Activated CD4-positive, alpha-beta T cell treated with anti-CD3 and anti-CD28 coated beads for 36 hours (primary cell): Measurements from ENCODE around the gene SYT17. TPM values are rescaled to one million over a fixed set of nuclear protein-coding genes. Genes with fewer than 3 reads are reported as not detected.

Experiments
- ATAC-seq: fragments of 200-7000 bp; cut with Tn5 transposase; one replicate; pipeline ENCODE4 v1.10.0; 2021; ENCODE audit warnings: mild to moderate bottlenecking, moderate library complexity
- CTCF ChIA-PET: fragments of 350-600 bp; sonication (Branson Sonifier 250); formaldehyde crosslinking; loops from one replicate; lab custom pipeline; 2021; ENCODE audit warnings: antibody characterized with exemption; lab: Charles Lee
- POLR2A ChIA-PET: fragments of 350-600 bp; sonication (Branson Sonifier 250); formaldehyde crosslinking; loops from one replicate; lab custom pipeline; 2021; ENCODE audit warnings: antibody characterized with exemption, inconsistent platforms; lab: Charles Lee
- DNase-seq: peaks from one replicate; pipeline ENCODE4 v3.0.0-alpha.2; 2020
- H3K27ac Mint-ChIP-seq: one replicate; pipeline ENCODE4 v1.8.0; 2021; ENCODE audit warnings: mixed read lengths
- H3K27me3 Mint-ChIP-seq: one replicate; pipeline ENCODE4 v1.8.0; 2021; ENCODE audit warnings: mixed read lengths
- H3K36me3 Mint-ChIP-seq: one replicate; pipeline ENCODE4 v1.8.0; 2021; ENCODE audit warnings: low read depth, mixed read lengths
- H3K4me1 Mint-ChIP-seq: one replicate; pipeline ENCODE4 v1.8.0; 2021; ENCODE audit warnings: mixed read lengths
- H3K4me3 Mint-ChIP-seq: one replicate; pipeline ENCODE4 v1.8.0; 2021; ENCODE audit warnings: mild to moderate bottlenecking, moderate library complexity, mixed read lengths
- H3K9me3 Mint-ChIP-seq: one replicate; pipeline ENCODE4 v1.8.0; 2021; ENCODE audit warnings: low read depth, mixed read lengths
- intact Hi-C, 2 experiments: fragments of 100-400 bp; cut with DNase I in 1 of 2; cut with micrococcal nuclease in 1 of 2; formaldehyde crosslinking; loops; one replicate each; pipeline versions ENCODE4 v1.14.2 to v1.15.1; 2022 to 2024; cut with DNase I, micrococcal nuclease
- total RNA-seq, 2 experiments: library from RNA; stranded (reverse); gene quantifications; one replicate each; pipeline ENCODE4 v1.2.3, GENCODE V29; 2021

SYT17 gene
- total RNA-seq, 2 experiments from 2014 or later = not detected

- Mint-ChIP-seq H3K9me3 (no peaks in the 10 kb centered on the region), H3K36me3 (no peaks in the 10 kb centered on the region), H3K4me1 (peaks cover 21% of the 10 kb centered on the region), H3K27ac (peak overlapping the region; percentile 37), H3K27me3 (peaks cover under 1% of the 10 kb centered on the region), H3K4me3 (no peak overlapping the region)
- ChIA-PET POLR2A (interaction anchor here (0.7 kb wide), 1 partner anchor 12 kb away, joined by 4 read pairs; no protein-coding TSS in a partner anchor), CTCF (interaction anchor here (0.7 kb wide), 1 partner anchor 52 kb away, joined by 3 read pairs; no protein-coding TSS in a partner anchor)
- DNase-seq (peak; percentile 12), ATAC-seq (peak; percentile 30)
- intact Hi-C loops = no loop called here
These were observed 36.9 kb upstream of the SYT17 start for GRCh38 chr16:19130852-19131824.

- no peaks in the 10 kb centered on the region for H3K9me3 Mint-ChIP-seq
- POLR2A ChIA-PET = no interaction called here
- no peak overlapping the region for H3K27ac Mint-ChIP-seq
- intact Hi-C loops = no loop called here
- ATAC-seq = no peak
- peaks cover 4% of the 10 kb centered on the region for H3K27me3 Mint-ChIP-seq
- peaks cover 21% of the 10 kb centered on the region for H3K4me1 Mint-ChIP-seq
- DNase-seq = no peak
- H3K4me3 Mint-ChIP-seq = no peak overlapping the region
- CTCF ChIA-PET = no interaction called here
- no peaks in the 10 kb centered on the region for H3K36me3 Mint-ChIP-seq
These were observed 36.2 kb upstream of the SYT17 start for GRCh38 chr16:19131825-19132218.

GRCh38 chr16:19132255-19132654 lies 35.8 kb upstream of the SYT17 start:
- no peak for DNase-seq
- H3K9me3 Mint-ChIP-seq = no peaks in the 10 kb centered on the region
- ChIA-PET CTCF (interaction anchor here (0.6 kb wide), 1 partner anchor 45 kb away, joined by 3 read pairs; no protein-coding TSS in a partner anchor), POLR2A (no interaction called here)
- H3K4me1 Mint-ChIP-seq = peaks cover 18% of the 10 kb centered on the region
- no peaks in the 10 kb centered on the region for H3K36me3 Mint-ChIP-seq
- H3K27ac Mint-ChIP-seq = no peak overlapping the region
- peaks cover 6% of the 10 kb centered on the region for H3K27me3 Mint-ChIP-seq
- ATAC-seq = no peak
- intact Hi-C loops = no loop called here
- no peak overlapping the region for H3K4me3 Mint-ChIP-seq

GRCh38 chr16:19132898-19133297 lies 35.1 kb upstream of the SYT17 start:
- ATAC-seq = no peak
- no peaks in the 10 kb centered on the region for H3K9me3 Mint-ChIP-seq
- ChIA-PET CTCF (interaction anchor here (0.6 kb wide), 1 partner anchor 46 kb away, joined by 3 read pairs; no protein-coding TSS in a partner anchor), POLR2A (no interaction called here)
- intact Hi-C loops = no loop called here
- H3K4me1 Mint-ChIP-seq = peaks cover 12% of the 10 kb centered on the region
- peaks cover 6% of the 10 kb centered on the region for H3K27me3 Mint-ChIP-seq
- H3K36me3 Mint-ChIP-seq = no peaks in the 10 kb centered on the region
- no peak for DNase-seq
- H3K27ac Mint-ChIP-seq = no peak overlapping the region
- H3K4me3 Mint-ChIP-seq = no peak overlapping the region

- ChIA-PET CTCF (no interaction called here), POLR2A (no interaction called here)
- no peak for DNase-seq
- Mint-ChIP-seq H3K9me3 (no peaks in the 10 kb centered on the region), H3K27ac (no peak overlapping the region), H3K4me1 (peaks cover 12% of the 10 kb centered on the region), H3K27me3 (peaks cover 8% of the 10 kb centered on the region), H3K36me3 (no peaks in the 10 kb centered on the region), H3K4me3 (no peak overlapping the region)
- ATAC-seq = no peak
- intact Hi-C loops = no loop called here
These were observed 34.4 kb upstream of the SYT17 start for GRCh38 chr16:19133600-19133999.

- no peaks in the 10 kb centered on the region for H3K9me3 Mint-ChIP-seq
- DNase-seq = no peak
- peaks cover 12% of the 10 kb centered on the region for H3K4me1 Mint-ChIP-seq
- H3K27me3 Mint-ChIP-seq = peaks cover 14% of the 10 kb centered on the region
- H3K27ac Mint-ChIP-seq = no peak overlapping the region
- ChIA-PET CTCF (interaction anchor here (0.6 to 0.9 kb wide), 2 partner anchors 18 to 21 kb away, joined by 3 read pairs; no protein-coding TSS in a partner anchor), POLR2A (no interaction called here)
- intact Hi-C loops = loop anchor here in 1 of 2 experiments (5.0 kb wide), 1 partner anchor 48 kb away; no protein-coding TSS in a partner anchor
- no peaks in the 10 kb centered on the region for H3K36me3 Mint-ChIP-seq
- H3K4me3 Mint-ChIP-seq = no peak overlapping the region
- no peak for ATAC-seq
These were observed 32.7 kb upstream of the SYT17 start for GRCh38 chr16:19135201-19135842.

- H3K4me3 Mint-ChIP-seq = no peak overlapping the region
- DNase-seq (no peak), ATAC-seq (no peak)
- peaks cover 19% of the 10 kb centered on the region for H3K27me3 Mint-ChIP-seq
- H3K27ac Mint-ChIP-seq = no peak overlapping the region
- ChIA-PET POLR2A (no interaction called here), CTCF (interaction anchor here (0.6 to 1.4 kb wide), 4 partner anchors 17 to 43 kb away, joined by 3 to 4 read pairs (median 3); no protein-coding TSS in a partner anchor)
- no peaks in the 10 kb centered on the region for H3K36me3 Mint-ChIP-seq
- intact Hi-C loops = loop anchor here in 1 of 2 experiments (5.0 kb wide), 1 partner anchor 49 kb away; no protein-coding TSS in a partner anchor
- peaks cover 6% of the 10 kb centered on the region for H3K4me1 Mint-ChIP-seq
- H3K9me3 Mint-ChIP-seq = no peaks in the 10 kb centered on the region
These were observed 32.1 kb upstream of the SYT17 start for GRCh38 chr16:19135896-19136438.

GRCh38 chr16:19136549-19137196 lies 31.4 kb upstream of the SYT17 start:
- ChIA-PET CTCF (interaction anchor here (0.6 to 1.4 kb wide), 2 partner anchors 31 to 43 kb away, joined by 3 to 4 read pairs; no protein-coding TSS in a partner anchor), POLR2A (no interaction called here)
- no peaks in the 10 kb centered on the region for H3K9me3 Mint-ChIP-seq
- peaks cover 19% of the 10 kb centered on the region for H3K27me3 Mint-ChIP-seq
- H3K36me3 Mint-ChIP-seq = no peaks in the 10 kb centered on the region
- no peak for ATAC-seq
- intact Hi-C loops = loop anchor here in 1 of 2 experiments (5.0 kb wide), 1 partner anchor 49 kb away; no protein-coding TSS in a partner anchor
- H3K4me3 Mint-ChIP-seq = no peak overlapping the region
- no peaks in the 10 kb centered on the region for H3K4me1 Mint-ChIP-seq
- DNase-seq = no peak
- H3K27ac Mint-ChIP-seq = no peak overlapping the region

GRCh38 chr16:19137201-19138128 lies 30.6 kb upstream of the SYT17 start:
- Mint-ChIP-seq H3K27me3 (peaks cover 19% of the 10 kb centered on the region), H3K4me1 (no peaks in the 10 kb centered on the region), H3K9me3 (no peaks in the 10 kb centered on the region), H3K36me3 (no peaks in the 10 kb centered on the region), H3K4me3 (no peak overlapping the region), H3K27ac (no peak overlapping the region)
- intact Hi-C loops = loop anchor here in 1 of 2 experiments (5.0 kb wide), 1 partner anchor 50 kb away; no protein-coding TSS in a partner anchor
- ChIA-PET POLR2A (no interaction called here), CTCF (interaction anchor here (1.2 to 1.4 kb wide), 2 partner anchors 42 kb away, joined by 4 read pairs; no protein-coding TSS in a partner anchor)
- no peak for DNase-seq
- peak; percentile 26 for ATAC-seq

GRCh38 chr16:19138601-19139000 lies 29.4 kb upstream of the SYT17 start:
- Mint-ChIP-seq H3K4me3 (no peak overlapping the region), H3K27ac (no peak overlapping the region), H3K4me1 (no peaks in the 10 kb centered on the region), H3K27me3 (peaks cover 19% of the 10 kb centered on the region), H3K9me3 (no peaks in the 10 kb centered on the region), H3K36me3 (no peaks in the 10 kb centered on the region)
- POLR2A ChIA-PET = interaction anchor here (0.7 kb wide), 1 partner anchor 53 kb away, joined by 8 read pairs; no protein-coding TSS in a partner anchor
- ATAC-seq (no peak), DNase-seq (no peak)
- CTCF ChIA-PET = interaction anchor here (1.1 to 1.2 kb wide), 2 partner anchors 14 to 41 kb away, joined by 3 to 4 read pairs; no protein-coding TSS in a partner anchor
- intact Hi-C loops = loop anchor here in 1 of 2 experiments (5.0 kb wide), 1 partner anchor 51 kb away; no protein-coding TSS in a partner anchor
